Coronary artery (tissue), 2 donors: ENCODE data around the gene TRAPPC3.

ENCODE experiments used
- DNase-seq: peaks from one replicate; pipeline ENCODE4 v3.0.0-alpha.2; 2017; ENCODE audit warnings: low spot score
- H3K27ac ChIP-seq, 2 donors: fragments of 200-600 bp; sonication (generic); one replicate each; pipeline ENCODE4 v1.5.1; 2016 to 2019
- H3K4me3 ChIP-seq: fragments of 200-600 bp; sonication (generic); 2 replicates; pipeline ENCODE4 v1.5.1; 2016; ENCODE audit warnings: mild to moderate bottlenecking, moderate library complexity
- CTCF ChIP-seq: fragments of 200-600 bp; sonication (generic); IDR thresholded peaks from one replicate; pipeline ENCODE4 v1.5.1; 2019; ENCODE audit warnings: antibody characterized with exemption

The TRAPPC3 gene

GRCh38 chr1:36092798-36093185 is 56.5 kb downstream of the TRAPPC3 start:
- no peak for DNase-seq
- Histone ChIP-seq H3K4me3 (no peak overlapping the region), H3K27ac (no peak overlapping the region)
- no peak for TF ChIP-seq CTCF

GRCh38 chr1:36092166-36092797 is 57.0 kb downstream of the TRAPPC3 start:
- TF ChIP-seq CTCF: no peak
- Histone ChIP-seq H3K4me3 (no peak overlapping the region), H3K27ac (no peak overlapping the region)
- DNase-seq: no peak

- no peak for DNase-seq
- H3K4me3 ChIP-seq: no peak overlapping the region
- H3K27ac ChIP-seq: no peak overlapping the region
- TF ChIP-seq CTCF: no peak
Observed at GRCh38 chr1:36091698-36092097, 57.6 kb downstream of the TRAPPC3 start.

- no peak for DNase-seq
- TF ChIP-seq CTCF: no peak
- H3K4me3 ChIP-seq: no peak overlapping the region
- no peak overlapping the region for H3K27ac ChIP-seq
Observed at GRCh38 chr1:36091141-36091540, 58.1 kb downstream of the TRAPPC3 start.

GRCh38 chr1:36089393-36090121 is 59.7 kb downstream of the TRAPPC3 start:
- TF ChIP-seq CTCF: no peak
- Histone ChIP-seq H3K27ac (peak overlapping the region; percentile 81 to 94), H3K4me3 (peak overlapping the region; percentile 95)
- DNase-seq: peak; percentile 70

GRCh38 chr1:36088577-36089392 is 60.5 kb downstream of the TRAPPC3 start, which contains the start of gene ADPRS:
Gene ADPRS, plus strand, starts transcription at chr1:36088892. Its CDS starts 13 bp downstream, at chr1:36088905.
- Histone ChIP-seq H3K4me3 (peak within 1 kb of the TSS; percentile 95), H3K27ac (peak within 1 kb of the TSS; percentile 81 to 94)
- DNase-seq: peak; percentile 91
- peak; percentile 99 for TF ChIP-seq CTCF
